ELR (cell line): Measurements from ENCODE around the gene ELN.
A peak's percentile ranks its signal among the peaks of the same experiment; 100 is the strongest.

Source experiments
- DNase-seq: peaks from one replicate; pipeline ENCODE4 v3.0.0-alpha.2; 2015; ENCODE audit warnings: low read depth

Gene ELN

DNA sequence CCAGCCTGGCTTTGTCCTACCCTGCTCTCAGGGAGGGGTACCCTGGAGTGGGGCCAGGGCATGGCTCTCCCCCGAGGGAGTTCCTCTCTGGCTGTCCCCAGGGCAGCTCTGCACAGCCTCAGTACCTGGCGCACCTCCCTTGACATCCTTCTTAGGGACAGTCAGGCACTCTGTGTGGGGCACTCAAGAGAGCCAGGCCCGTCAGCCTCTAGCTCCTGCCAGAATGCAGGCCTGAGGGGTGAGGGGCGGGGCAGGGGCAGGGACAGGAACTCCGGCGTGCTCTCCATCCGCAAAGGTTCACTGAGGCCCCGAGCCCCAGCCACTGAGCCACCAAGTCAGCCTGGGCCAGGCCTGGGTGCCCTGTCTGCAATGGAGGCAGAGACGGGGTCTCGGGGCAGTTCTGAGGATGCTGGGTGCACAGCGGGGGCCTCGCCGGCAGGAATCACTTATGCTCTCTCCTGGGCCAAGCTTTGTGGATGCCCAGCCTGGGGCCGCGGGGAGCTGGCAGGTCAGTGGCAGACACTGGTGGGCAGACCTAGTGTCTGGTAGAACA, 65.8 kb downstream of the ELN start:
- DNase-seq = no peak

DNA sequence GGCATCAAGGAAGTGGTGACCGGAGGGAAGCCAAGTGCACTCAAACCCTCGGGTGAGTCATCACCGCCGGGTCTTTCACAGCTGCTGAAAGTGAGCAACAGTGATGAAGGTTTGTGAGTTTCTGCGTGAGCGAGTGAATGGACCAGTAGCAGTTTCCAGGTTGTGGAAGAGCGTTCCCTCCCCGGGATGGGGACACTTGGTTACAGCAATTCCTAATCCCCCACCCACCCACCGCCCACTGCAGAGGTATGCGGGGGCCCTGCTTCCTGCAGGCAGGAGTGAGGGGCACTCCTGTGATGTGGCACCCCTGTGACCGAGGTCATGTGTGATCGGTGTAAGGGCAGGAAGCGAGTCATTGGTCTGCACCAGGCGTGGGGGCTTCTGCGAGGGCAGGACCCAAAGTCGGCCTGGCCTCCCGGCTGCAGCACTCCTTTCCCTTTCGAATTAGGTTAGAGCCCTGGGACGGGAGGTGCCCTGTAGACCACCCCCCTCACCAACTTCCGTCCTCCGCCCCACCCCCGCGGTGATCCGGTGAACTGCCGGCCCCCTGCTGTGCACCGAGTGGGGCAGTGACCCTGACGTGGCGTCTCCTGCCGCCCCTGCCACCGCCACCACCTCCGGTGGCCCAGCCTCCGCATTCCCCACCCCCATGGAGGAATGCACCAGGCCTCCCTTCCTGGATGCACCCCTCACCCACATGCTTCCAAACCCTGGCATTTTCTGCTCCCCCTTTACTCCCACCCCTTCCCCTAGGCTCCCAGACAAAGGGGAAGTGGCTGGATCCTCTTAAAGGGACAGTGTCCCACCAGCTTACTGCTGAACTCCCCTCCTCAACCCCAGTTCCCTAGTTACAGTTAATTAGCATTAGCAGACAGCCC, 66.5 kb downstream of the ELN start:
- DNase-seq = peak; percentile 96

DNA sequence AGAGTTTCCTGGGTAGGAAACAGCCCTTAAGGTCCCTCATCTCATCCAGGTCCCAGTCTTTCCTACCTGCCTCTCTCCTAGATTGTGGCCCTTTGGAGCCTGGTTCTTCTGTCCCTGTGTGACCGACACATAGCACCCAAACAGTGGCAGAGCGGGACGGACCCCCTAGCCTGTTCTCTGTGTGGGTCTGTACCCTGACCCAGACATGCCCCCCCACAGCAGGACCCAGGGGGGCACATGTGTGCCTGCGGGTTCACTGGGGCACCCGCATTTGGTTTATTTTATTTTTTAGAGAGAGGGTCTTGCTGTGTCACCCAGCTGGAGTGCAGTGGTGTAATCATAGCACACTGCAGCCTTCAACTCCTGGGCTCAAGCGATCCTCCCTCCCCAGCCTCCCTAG, 67.2 kb downstream of the ELN start:
- DNase-seq = no peak

DNA sequence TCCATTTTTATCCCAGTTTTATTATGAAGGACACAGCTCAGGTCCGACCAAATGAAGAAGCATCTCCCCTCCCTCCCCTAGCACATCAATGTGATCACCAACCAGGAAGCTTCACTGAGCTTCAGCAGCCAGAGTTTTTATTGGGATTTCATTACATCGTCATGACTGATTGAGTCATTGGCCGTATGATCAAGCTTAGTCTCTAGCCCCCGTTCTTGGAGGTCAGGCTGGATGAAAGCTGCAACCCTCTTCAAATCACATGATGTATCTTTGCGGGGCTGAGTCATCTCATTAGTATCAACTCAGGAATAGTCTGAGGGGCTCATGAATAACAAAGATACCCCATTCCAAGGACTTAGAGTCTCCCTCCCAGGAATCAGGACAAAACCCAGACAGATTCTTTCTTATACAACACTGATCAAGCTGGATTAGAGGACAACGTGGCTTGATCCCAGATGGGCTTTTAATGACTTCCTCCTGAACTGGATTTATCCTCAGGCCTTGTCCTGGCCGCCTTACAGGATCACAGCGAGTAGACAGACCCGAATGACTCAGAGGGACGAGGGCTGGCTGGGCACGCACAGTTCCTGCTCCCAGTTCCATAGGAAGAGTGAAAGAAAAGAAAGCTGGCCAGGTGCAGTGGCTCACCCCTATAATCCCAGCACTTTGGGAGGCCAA, 70.1 kb downstream of the ELN start:
- DNase-seq = peak; percentile 98

DNA sequence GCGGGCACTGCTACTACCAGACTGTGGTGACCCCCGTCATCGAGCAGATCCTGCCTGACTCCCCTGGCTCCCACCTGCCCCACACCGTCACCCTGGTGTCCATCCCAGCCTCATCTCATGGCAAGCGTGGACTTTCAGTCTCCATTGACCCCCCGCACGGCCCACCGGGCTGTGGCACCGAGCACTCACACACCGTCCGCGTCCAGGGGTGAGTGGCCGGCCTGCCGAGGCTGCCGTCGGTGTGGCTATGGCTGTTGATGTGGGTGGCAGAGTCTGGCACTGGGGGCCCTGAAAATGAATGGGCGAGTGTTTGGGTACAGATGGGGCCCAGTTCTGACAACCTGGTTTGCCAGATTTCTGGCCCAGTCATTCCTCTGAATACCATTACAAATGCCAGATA, 71.1 kb downstream of the ELN start:
- no peak for DNase-seq

DNA sequence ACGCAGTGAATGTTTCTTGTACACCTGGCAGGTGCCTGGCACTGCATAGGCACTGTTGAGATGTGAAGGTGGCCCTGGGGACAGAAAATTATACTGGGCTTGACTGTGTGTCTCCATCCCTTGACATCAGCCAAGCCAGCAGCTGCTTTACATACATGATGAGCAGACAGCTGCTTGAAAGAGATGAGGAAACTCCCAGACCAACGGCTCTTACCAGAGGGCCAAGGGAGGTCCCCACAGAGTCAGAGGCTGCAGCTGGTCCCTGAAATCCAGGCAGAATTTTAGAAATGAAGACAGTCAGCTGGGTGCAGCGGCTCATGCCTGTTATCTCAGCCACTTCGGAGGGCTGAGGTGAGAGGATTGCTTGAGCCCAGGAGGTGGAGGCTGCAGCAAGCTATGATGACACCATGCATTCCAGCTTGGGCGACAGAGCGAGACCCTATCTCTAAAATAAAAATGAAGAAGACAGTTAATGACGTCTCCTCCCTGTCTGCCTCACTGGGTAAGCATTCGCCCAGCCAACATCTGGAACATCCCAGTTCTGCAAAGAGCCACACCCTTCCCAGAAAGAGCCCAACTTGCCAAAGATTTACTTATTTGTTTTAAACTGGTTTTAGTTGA, 73.2 kb downstream of the ELN start:
- DNase-seq = no peak

DNA sequence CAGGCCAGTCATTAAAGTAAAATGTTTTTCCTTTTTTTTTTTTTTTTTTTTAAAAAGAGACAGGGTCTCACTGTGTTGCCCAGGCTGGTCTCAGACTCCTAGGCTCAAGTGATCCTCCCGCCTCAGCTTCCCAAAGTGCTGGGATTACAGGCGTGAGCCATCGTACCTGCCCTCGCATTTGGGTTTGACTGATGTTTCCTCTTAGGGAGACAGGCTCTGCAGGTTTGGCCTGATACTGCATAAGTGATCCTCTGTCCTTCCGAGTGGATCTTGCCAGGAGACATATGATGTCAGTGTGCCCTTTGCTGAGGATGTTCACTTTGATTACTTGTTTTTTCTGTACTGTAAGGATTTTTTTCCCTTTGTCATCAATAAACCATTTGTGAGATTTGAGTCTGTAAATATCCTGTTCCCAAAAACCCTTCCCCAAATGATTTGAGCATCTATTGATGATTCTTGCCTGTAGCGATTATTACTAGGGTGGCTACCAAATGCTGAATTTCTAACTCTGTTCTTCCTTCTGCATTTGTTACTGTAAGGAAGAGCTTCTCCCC, 75.3 kb downstream of the ELN start:
- no peak for DNase-seq

DNA sequence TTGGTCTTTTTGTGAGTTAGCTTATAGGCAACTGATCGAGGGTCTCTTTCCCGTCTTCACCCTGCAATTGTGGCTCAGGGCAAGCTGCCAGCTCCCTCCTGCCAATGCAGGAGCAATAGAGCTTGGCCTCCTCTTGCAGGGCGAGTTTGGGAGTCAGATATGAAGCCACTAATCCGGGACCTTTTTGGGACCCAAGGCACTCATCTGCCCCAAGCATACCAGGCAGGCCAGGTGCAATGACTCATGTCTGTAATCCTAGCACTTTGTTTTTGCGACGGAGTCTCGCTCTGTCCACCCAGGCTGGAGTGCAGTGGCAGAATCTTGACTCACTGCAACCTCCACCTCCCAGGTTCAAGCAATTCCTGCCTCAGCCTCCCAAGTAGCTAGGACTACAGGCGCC, 76.7 kb downstream of the ELN start:
- DNase-seq = peak; percentile 21

DNA sequence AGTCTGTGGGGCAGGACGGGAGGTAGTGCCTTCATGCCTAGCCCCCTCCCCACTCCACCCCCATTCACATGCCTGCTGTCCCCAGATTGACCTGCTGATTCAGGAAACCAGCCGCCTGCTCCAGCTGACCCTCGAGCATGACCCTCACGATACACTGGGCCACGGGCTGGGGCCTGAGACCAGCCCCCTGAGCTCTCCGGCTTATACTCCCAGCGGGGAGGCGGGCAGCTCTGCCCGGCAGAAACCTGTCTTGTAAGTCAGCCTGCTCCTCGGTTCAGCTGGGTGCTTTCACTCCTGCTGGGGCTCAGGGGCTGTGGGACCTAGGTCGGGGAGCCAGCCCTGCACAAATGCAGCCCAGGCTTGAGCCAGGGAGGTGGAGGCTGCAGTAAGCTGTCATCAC, 78.0 kb downstream of the ELN start:
- no peak for DNase-seq

DNA sequence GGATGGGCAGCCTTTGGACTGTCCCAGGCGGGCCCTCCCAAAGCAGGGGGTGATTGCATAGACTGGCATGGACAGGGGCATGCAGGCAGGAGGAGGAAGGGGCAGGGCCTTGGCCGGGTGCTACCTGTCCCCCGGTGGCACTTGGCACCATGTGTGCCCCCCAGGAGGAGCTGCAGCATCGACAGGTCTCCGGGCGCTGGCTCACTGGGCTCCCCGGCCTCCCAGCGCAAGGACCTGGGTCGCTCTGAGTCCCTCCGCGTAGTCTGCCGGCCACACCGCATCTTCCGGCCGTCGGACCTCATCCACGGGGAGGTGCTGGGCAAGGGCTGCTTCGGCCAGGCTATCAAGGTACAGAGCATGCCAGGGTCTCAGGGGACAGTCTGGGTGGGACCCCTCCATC, 78.9 kb downstream of the ELN start:
- DNase-seq = no peak

DNA sequence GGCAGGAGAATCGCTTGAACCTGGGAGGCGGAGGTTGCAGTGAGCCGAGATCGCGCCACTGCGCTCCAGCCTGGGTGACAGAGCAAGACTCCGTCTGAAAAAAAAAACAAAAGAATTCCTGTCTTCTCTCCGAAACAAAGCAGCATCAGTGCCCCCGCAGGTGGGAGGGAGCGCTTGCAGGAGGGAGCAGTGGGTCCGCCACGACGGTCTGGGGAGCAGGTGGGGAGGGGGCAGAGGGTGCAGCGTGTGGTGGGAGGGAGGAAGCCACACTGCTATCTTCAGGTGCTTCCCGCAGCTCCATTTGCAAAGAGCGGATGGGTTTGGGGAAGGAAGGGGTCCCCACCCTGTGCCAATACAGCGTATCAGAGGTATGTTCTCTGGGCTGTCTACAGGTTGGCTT, 87.4 kb downstream of the ELN start:
- DNase-seq = no peak

DNA sequence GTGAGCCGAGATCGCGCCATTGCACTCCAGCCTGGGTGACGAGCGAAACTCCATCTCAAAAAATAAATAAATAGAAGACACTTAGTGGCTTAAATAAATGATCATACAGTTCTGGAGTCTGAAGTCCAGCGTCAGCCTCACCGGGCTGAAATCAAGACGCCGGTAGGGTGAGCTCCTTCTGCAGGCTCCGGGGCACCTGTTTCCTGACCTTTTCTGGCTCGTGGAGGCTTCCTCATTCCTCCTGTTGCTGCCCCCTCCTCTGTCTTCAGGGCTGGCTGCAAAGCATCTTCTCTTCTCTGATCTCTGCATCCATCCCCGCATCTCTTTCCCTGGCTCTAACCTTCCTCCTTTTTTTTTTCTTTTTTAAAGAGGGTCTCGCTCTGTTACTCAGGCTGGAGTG, 88.4 kb downstream of the ELN start:
- no peak for DNase-seq
